T-helper 2 cell treated with Interferon-gamma antibody and Interleukin-4, amounts not matched to agents 5 μg/mL and 100 μg/mL, for 36 hours (primary cell): ENCODE data around the gene PHACTR3.

ENCODE experiments used
- DNase-seq: peaks from one replicate; pipeline ENCODE4 v3.0.0; 2021; ENCODE audit warnings: low spot score
- H3K27ac Mint-ChIP-seq: one replicate; pipeline ENCODE4 v1.8.0; 2021; ENCODE audit warnings: mild to moderate bottlenecking, mixed read lengths
- H3K27me3 Mint-ChIP-seq: one replicate; pipeline ENCODE4 v1.8.0; 2021; ENCODE audit warnings: low read depth, mixed read lengths
- H3K36me3 Mint-ChIP-seq: one replicate; pipeline ENCODE4 v1.8.0; 2021; ENCODE audit warnings: low read depth, mixed read lengths
- H3K4me1 Mint-ChIP-seq: one replicate; pipeline ENCODE4 v1.8.0; 2021; ENCODE audit warnings: low read depth, mixed read lengths
- H3K4me3 Mint-ChIP-seq: one replicate; pipeline ENCODE4 v1.8.0; 2022; ENCODE audit warnings: mild to moderate bottlenecking, moderate library complexity, mixed read lengths
- H3K9me3 Mint-ChIP-seq: one replicate; pipeline ENCODE4 v1.8.0; 2021; ENCODE audit warnings: mixed read lengths

Gene PHACTR3

GRCh38 chr20:59567585-59568508 is 36.5 kb upstream of the PHACTR3 start:
- H3K27me3 Mint-ChIP-seq, result no peaks in the 10 kb centered on the region
- DNase-seq, result no peak
- H3K4me3 Mint-ChIP-seq, result no peak overlapping the region
- H3K4me1 Mint-ChIP-seq, result no peaks in the 10 kb centered on the region
- H3K9me3 Mint-ChIP-seq, result no peaks in the 10 kb centered on the region
- H3K36me3 Mint-ChIP-seq, result no peaks in the 10 kb centered on the region
- no peak overlapping the region for H3K27ac Mint-ChIP-seq

GRCh38 chr20:59568509-59569024 is 35.8 kb upstream of the PHACTR3 start:
- no peak for DNase-seq
- Mint-ChIP-seq H3K4me1 (no peaks in the 10 kb centered on the region), H3K9me3 (no peaks in the 10 kb centered on the region), H3K27ac (no peak overlapping the region), H3K36me3 (no peaks in the 10 kb centered on the region), H3K4me3 (no peak overlapping the region), H3K27me3 (peaks cover 6% of the 10 kb centered on the region)

- Mint-ChIP-seq H3K27ac (no peak overlapping the region), H3K4me3 (no peak overlapping the region), H3K9me3 (no peaks in the 10 kb centered on the region), H3K36me3 (no peaks in the 10 kb centered on the region), H3K27me3 (peaks cover 9% of the 10 kb centered on the region), H3K4me1 (no peaks in the 10 kb centered on the region)
- DNase-seq, result no peak
These were observed 35.0 kb upstream of the PHACTR3 start for GRCh38 chr20:59569305-59569704.

- H3K4me1 Mint-ChIP-seq, result no peaks in the 10 kb centered on the region
- DNase-seq, result no peak
- no peak overlapping the region for H3K4me3 Mint-ChIP-seq
- no peaks in the 10 kb centered on the region for H3K36me3 Mint-ChIP-seq
- no peaks in the 10 kb centered on the region for H3K9me3 Mint-ChIP-seq
- no peak overlapping the region for H3K27ac Mint-ChIP-seq
- peaks cover 25% of the 10 kb centered on the region for H3K27me3 Mint-ChIP-seq
These were observed 33.2 kb upstream of the PHACTR3 start for GRCh38 chr20:59571151-59571550.

- Mint-ChIP-seq H3K9me3 (no peaks in the 10 kb centered on the region), H3K27ac (peak overlapping the region; percentile 0), H3K36me3 (no peaks in the 10 kb centered on the region), H3K27me3 (peaks cover 30% of the 10 kb centered on the region), H3K4me1 (no peaks in the 10 kb centered on the region), H3K4me3 (peak overlapping the region; percentile 54)
- peak; percentile 29 for DNase-seq
These were observed 32.6 kb upstream of the PHACTR3 start for GRCh38 chr20:59571551-59572314.

- H3K27me3 Mint-ChIP-seq, result peaks cover 33% of the 10 kb centered on the region
- H3K27ac Mint-ChIP-seq, result no peak overlapping the region
These were observed 31.8 kb upstream of the PHACTR3 start for GRCh38 chr20:59572515-59572914.

GRCh38 chr20:59573837-59574236 is 30.5 kb upstream of the PHACTR3 start:
- Mint-ChIP-seq H3K36me3 (no peaks in the 10 kb centered on the region), H3K27me3 (peaks cover 41% of the 10 kb centered on the region), H3K4me1 (no peaks in the 10 kb centered on the region), H3K4me3 (no peak overlapping the region), H3K27ac (no peak overlapping the region), H3K9me3 (no peaks in the 10 kb centered on the region)
- DNase-seq, result no peak

More at GRCh38 chr20:59572515-59572914, 31.8 kb upstream of the PHACTR3 start:
- Mint-ChIP-seq H3K9me3 (no peaks in the 10 kb centered on the region), H3K36me3 (no peaks in the 10 kb centered on the region), H3K4me1 (no peaks in the 10 kb centered on the region), H3K4me3 (no peak overlapping the region)
- DNase-seq, result no peak

GRCh38 chr20:59574308-59574707 is 30.0 kb upstream of the PHACTR3 start:
- H3K36me3 Mint-ChIP-seq, result no peaks in the 10 kb centered on the region
- no peaks in the 10 kb centered on the region for H3K4me1 Mint-ChIP-seq
- no peak for DNase-seq
- peaks cover 41% of the 10 kb centered on the region for H3K27me3 Mint-ChIP-seq
- no peaks in the 10 kb centered on the region for H3K9me3 Mint-ChIP-seq
- H3K27ac Mint-ChIP-seq, result no peak overlapping the region
- no peak overlapping the region for H3K4me3 Mint-ChIP-seq

- Mint-ChIP-seq H3K27me3 (peaks cover 47% of the 10 kb centered on the region), H3K27ac (no peak overlapping the region), H3K9me3 (no peaks in the 10 kb centered on the region), H3K36me3 (no peaks in the 10 kb centered on the region), H3K4me3 (no peak overlapping the region), H3K4me1 (no peaks in the 10 kb centered on the region)
- DNase-seq, result no peak
These were observed 29.1 kb upstream of the PHACTR3 start for GRCh38 chr20:59575216-59575615.

- DNase-seq, result no peak
- Mint-ChIP-seq H3K36me3 (no peaks in the 10 kb centered on the region), H3K27me3 (peaks cover 47% of the 10 kb centered on the region), H3K4me1 (no peaks in the 10 kb centered on the region), H3K27ac (no peak overlapping the region), H3K9me3 (no peaks in the 10 kb centered on the region), H3K4me3 (no peak overlapping the region)
These were observed 28.7 kb upstream of the PHACTR3 start for GRCh38 chr20:59575653-59576052.

GRCh38 chr20:59576216-59576953 is 28.0 kb upstream of the PHACTR3 start:
- Mint-ChIP-seq H3K9me3 (no peaks in the 10 kb centered on the region), H3K27me3 (peaks cover 47% of the 10 kb centered on the region), H3K36me3 (no peaks in the 10 kb centered on the region), H3K27ac (no peak overlapping the region), H3K4me3 (no peak overlapping the region), H3K4me1 (no peaks in the 10 kb centered on the region)
- DNase-seq, result no peak

- Mint-ChIP-seq H3K9me3 (no peaks in the 10 kb centered on the region), H3K27ac (no peak overlapping the region), H3K4me3 (no peak overlapping the region), H3K36me3 (no peaks in the 10 kb centered on the region), H3K4me1 (no peaks in the 10 kb centered on the region), H3K27me3 (peaks cover 47% of the 10 kb centered on the region)
- DNase-seq, result no peak
These were observed 27.1 kb upstream of the PHACTR3 start for GRCh38 chr20:59577037-59577808.

- H3K27ac Mint-ChIP-seq, result no peak overlapping the region
- DNase-seq, result no peak
- H3K4me1 Mint-ChIP-seq, result no peaks in the 10 kb centered on the region
- H3K27me3 Mint-ChIP-seq, result peaks cover 47% of the 10 kb centered on the region
- H3K4me3 Mint-ChIP-seq, result no peak overlapping the region
- no peaks in the 10 kb centered on the region for H3K36me3 Mint-ChIP-seq
- no peaks in the 10 kb centered on the region for H3K9me3 Mint-ChIP-seq
These were observed 26.4 kb upstream of the PHACTR3 start for GRCh38 chr20:59577809-59578435.
